Activated CD4-positive, alpha-beta T cell treated with anti-CD3 and anti-CD28 coated beads, Interleukin-2, amount 50 U/mL, for 16 hours (primary cell): ENCODE data around the gene PRAF2.
A peak's percentile ranks its signal among the peaks of the same experiment; 100 is the strongest.

Experiments used
- DNase-seq: peaks from one replicate; pipeline ENCODE4 v3.0.0-alpha.2; 2020

Gene PRAF2

DNA sequence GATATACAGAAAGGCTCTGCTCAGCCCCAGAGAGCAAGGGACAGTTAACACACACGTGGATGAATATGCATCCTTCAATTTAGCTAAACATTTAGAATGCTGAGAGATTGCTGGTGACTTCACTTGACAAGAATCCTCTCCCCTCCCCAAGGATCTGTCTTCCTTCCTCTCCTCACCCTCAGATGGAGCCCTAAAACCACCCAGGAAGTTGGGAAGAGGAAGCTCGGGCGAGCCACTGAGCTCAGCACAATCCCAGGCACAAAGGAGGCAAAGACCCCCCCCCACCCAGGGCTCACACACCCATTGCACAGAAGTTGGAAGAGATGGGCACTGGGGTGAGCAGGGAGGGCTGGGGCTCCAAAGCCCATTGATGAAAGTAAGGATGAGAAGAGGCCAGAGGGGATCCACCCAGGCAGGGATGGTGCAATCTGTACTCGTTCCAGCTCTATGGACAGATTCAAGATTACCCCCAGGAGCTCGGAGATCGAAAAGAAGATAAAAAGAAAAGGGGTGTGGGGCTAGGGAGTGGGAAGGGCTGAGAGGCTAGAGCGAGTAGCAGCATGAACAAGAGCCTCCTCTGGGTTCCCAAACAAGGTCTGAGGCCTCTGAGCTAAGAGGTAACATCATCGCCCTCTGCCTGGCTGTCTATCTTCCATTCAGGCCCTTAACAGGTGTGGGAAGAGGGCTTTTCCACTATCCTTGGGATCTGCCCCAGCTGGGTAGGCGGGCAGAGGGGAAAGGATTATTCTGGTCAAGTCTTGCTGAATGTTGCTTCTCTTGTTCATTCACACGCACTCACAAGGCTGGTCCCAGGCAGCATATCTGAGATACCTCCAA, 31.8 kb downstream of the PRAF2 start:
- peak; percentile 14 for DNase-seq

DNA sequence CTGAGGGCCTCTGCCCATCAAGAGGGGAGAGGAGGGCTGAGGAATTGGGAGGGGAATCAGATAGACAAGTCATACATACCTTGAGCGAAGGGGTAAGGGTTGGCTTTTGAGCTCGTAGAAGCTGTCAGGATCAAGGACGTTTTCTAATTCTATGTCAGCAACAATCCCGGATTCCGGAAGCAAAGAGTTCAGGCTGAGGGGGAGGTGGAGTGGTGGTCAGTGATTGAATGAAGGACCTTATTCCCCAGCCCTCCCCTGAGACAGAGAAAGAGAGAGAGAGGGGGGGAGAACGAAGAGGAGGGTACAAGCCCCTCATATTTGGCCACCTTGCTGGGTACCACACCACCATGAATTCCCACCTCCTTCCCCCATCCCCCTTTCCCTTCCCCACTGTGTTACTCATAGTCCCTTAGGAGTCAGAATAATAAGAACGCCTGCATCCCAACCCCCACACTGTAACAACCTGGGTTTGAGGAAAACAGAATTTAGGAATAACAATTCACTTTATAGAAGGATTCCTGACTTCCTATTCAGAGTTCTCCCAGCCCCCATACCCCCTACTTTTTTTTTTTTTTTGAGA, 33.3 kb downstream of the PRAF2 start:
- no peak for DNase-seq

DNA sequence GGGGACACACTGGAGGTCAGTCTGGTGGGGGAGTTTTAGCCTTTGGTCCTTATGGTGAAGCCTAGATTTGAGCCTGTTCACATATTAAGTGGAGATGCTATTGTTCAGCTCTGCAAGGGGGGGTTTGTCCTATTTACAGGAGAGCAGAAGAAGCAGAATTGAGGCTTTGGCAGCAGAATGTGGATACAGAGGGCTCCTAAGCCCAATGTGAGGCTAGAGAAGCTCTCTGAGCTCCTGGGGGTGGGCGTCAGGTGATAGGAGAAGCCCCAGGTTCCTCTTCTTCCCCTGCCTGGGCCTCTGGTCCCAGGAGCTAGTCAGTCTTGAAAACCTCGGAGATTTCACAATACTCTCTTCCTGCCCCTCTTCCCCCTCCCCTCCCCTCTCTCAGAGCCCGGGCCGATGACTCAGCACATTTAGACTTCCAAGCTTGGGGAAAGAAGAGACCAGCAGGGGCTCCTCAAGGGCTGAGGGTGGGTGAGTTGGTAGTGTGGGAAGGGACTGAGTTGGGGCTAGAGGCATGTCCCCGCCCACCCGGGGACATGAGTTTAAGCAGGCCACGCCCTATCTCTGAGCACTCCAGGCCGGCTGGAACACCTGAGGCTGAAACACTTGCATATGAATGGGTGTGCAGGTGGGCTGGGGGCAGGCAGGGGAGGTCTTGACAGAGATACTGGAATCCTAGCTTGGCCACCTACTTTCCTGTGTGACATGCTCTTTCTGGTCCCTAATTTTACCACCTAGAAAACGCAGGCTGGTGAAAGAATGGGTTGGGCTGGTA, 34.0 kb downstream of the PRAF2 start:
- DNase-seq, result peak; percentile 78

DNA sequence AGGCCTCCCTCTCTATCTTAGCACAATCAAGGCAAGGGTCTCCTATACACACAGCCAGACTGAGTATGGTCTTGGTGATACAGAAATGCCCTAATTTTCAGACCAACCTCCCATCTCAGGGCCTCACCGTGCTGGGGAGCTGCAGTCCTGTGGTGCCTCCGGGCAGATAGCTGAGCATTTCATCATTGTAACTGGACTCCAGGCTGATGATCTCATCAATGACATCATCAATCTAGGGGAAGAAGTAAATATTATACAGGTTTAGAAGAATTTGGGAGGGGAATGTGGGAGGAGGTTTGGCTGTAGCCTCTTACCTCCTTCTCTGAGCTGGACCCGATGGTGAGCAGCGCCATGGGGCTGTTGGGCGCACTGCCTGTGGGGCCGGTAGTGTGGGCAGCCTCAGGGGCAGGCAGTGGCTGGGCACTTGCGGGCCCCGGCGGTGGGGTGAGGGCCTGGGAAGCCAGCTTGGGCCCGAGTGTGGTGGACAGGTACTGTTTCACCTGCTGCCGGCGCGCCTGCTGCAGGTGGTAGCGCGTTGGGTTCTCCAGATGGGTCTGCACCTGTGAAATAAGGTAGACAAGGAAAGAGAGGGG, 35.8 kb downstream of the PRAF2 start:
- no peak for DNase-seq

DNA sequence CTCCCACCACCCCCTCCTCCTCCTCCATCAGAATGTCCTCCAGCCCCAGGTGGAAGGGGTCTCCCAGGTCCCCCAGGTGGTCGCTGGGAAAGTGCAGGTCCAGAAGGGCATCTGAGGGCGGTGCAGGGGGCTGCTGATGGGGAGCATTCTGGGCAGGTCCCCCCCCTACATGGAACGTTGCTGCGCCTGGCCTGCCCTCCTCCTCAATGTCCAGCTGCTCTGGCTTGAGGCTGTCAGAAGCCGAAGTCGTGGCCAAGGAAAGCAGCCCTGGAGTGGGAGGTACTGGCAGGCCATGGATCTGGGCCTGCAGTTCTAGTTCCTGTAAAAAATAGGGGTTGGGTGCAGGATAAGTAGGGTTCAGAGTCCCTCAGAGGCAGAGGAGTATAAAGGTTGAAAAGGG, 43.5 kb downstream of the PRAF2 start:
- DNase-seq, result no peak

DNA sequence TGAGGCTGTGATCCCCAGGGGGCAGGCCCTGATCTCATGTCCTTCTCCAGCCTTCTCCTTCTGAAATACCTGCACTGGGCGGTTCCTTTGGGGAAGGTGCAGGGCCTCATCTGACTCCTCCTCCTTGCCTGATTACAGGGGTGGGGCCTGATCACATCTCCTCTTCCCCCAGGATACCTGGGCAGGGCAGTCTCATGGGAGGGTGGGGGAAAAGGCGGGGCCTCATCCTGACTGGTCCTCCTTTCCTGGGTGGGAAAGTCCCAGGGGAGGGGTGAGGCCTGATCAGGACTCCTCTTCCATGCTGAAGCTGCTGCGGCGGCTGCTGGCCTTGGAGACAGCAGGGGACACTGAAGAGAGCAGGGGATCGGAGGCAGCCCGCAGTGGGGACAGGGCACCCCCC, 43.9 kb downstream of the PRAF2 start:
- no peak for DNase-seq
